ENCODE results near the gene POTEF.
"Not testable (repeated sequence)": the region's sequence is repeated elsewhere in the genome, so short reads cannot be mapped to it uniquely, and the experiment has no call there.

Gene POTEF

GRCh38 chr2:130128464-130128863 is 558 bp downstream of the POTEF start:
- not testable (repeated sequence) for DNase-seq (ENCODE audit: low spot score)

GRCh38 chr2:130127726-130128125 is 1.3 kb downstream of the POTEF start:
- not testable (repeated sequence) for DNase-seq (ENCODE audit: low spot score)

GRCh38 chr2:130120924-130121323 is 8.1 kb downstream of the POTEF start:
- not testable (repeated sequence) for DNase-seq (ENCODE audit: low spot score)

- not testable (repeated sequence) for DNase-seq (ENCODE audit: low spot score)
Observed at GRCh38 chr2:130102597-130103363, 26.2 kb downstream of the POTEF start.

- not testable (repeated sequence) for DNase-seq (ENCODE audit: low spot score)
Observed at GRCh38 chr2:130062645-130063044, 66.4 kb downstream of the POTEF start.

GRCh38 chr2:130059982-130060381 is 69.0 kb downstream of the POTEF start:
- not testable (repeated sequence) for DNase-seq (ENCODE audit: low spot score)

- DNase-seq (ENCODE audit: low spot score): not testable (repeated sequence)
Observed at GRCh38 chr2:130056336-130056735, 72.7 kb downstream of the POTEF start.

- not testable (repeated sequence) for DNase-seq (ENCODE audit: low spot score)
Observed at GRCh38 chr2:130053217-130053911, 75.7 kb downstream of the POTEF start.

GRCh38 chr2:130052376-130052775 is 76.6 kb downstream of the POTEF start:
- DNase-seq (ENCODE audit: low spot score): not testable (repeated sequence)

GRCh38 chr2:130048422-130048821 is 80.6 kb downstream of the POTEF start:
- not testable (repeated sequence) for DNase-seq (ENCODE audit: low spot score)

- DNase-seq (ENCODE audit: low spot score): not testable (repeated sequence)
Observed at GRCh38 chr2:130038265-130038603, 90.8 kb downstream of the POTEF start.

GRCh38 chr2:130025931-130026330 is 103.1 kb downstream of the POTEF start:
- DNase-seq (ENCODE audit: low spot score): peak; percentile 0

Measured in cerebellar cortex (tissue), 1 donor.